Stomach (tissue), 4 donors: ENCODE results near the gene CENPP.

Experiments
- CTCF ChIP-seq, 7 experiments: fragments of 450-650 bp in 4 of 7; fragments of 200-600 bp in 3 of 7; sonication (generic) in 3 of 7; IDR thresholded peaks; one replicate each; pipeline ENCODE4 v1.5.1; 2016 to 2019; ENCODE audit warnings: antibody characterized with exemption in 7 of 7, control low read depth in 2 of 7, mild to moderate bottlenecking in 1 of 7
- EP300 ChIP-seq: sonication (generic); formaldehyde crosslinking; IDR thresholded peaks from one replicate; pipeline ENCODE4 v1.6.1; 2017; ENCODE audit warnings: antibody characterized with exemption
- POLR2A ChIP-seq, 4 donors: fragments of 450-650 bp; IDR thresholded peaks; one replicate each; pipeline ENCODE4 v1.6.1; 2016; ENCODE audit warnings: antibody characterized with exemption in 4 of 4, control low read depth in 2 of 4, mild to moderate bottlenecking in 1 of 4, moderate library complexity in 1 of 4
- POLR2AphosphoS5 ChIP-seq, 3 donors: sonication (generic); formaldehyde crosslinking; IDR thresholded peaks; one replicate each; pipeline ENCODE4 v1.6.1; 2016; ENCODE audit warnings: antibody characterized with exemption in 3 of 3

GRCh38 chr9:92291577-92291976 lies 34.2 kb upstream of the CENPP start:
- no peak for TF ChIP-seq CTCF (IDR thresholded peaks at IDR 0.05)
- TF ChIP-seq POLR2A (IDR thresholded peaks at IDR 0.05): no peak
- TF ChIP-seq POLR2AphosphoS5 (IDR thresholded peaks at IDR 0.05): no peak
- no peak for TF ChIP-seq EP300
